GM06990 (cell line): ENCODE results near the gene DGKI.

ENCODE experiments used
- DNase-seq: peaks from one replicate; pipeline ENCODE4 v3.0.0-alpha.2; 2011; ENCODE audit not compliant: insufficient read length; ENCODE audit errors: extremely low read depth
- H3K27me3 ChIP-seq: replicated peaks from 2 replicates; pipeline ENCODE4 v1.6.0; 2011; ENCODE audit warnings: low read length; ENCODE audit not compliant: control insufficient read depth, insufficient read depth
- H3K36me3 ChIP-seq: 2 replicates; pipeline ENCODE4 v1.5.1; 2011; ENCODE audit warnings: low read length; ENCODE audit not compliant: control insufficient read depth, insufficient read depth
- H3K4me3 ChIP-seq: replicated peaks from 2 replicates; pipeline ENCODE4 v1.5.1; 2011; ENCODE audit warnings: low read depth, mild to moderate bottlenecking, control low read depth, low read length
- TF ChIP-seq, protein P1 (sequence below): IDR thresholded peaks from 2 replicates; pipeline ENCODE4 v1.5.1; 2011; ENCODE audit warnings: low read length, control low read depth, mild to moderate bottlenecking, inconsistent platforms; ENCODE audit not compliant: insufficient read depth, poor library complexity, severe bottlenecking

The DGKI gene

DNA sequence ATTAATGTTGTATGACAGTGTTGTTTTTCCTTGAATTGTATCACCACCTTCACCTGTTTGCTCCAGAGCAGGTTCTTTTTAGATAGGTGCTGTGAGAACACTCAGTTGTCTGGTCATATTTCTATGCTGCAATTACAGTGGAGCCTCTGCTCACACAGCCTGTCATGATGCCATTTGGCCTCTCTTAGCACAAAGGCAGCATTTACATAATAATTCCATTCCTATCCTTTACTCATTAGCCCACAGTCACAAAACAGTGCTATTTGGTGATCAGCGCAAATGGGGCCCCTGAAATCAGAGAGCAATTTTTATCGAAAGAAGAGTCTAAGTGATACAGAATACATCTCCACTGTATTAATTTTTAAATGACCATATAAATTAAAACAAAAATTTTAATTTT is 13.8 kb upstream of the DGKI start:
- Histone ChIP-seq H3K27me3 (no peaks in the 10 kb centered on the region), H3K4me3 (no peak overlapping the region), H3K36me3 (peaks cover 6% of the 10 kb centered on the region)
- TF ChIP-seq, protein P1, sequence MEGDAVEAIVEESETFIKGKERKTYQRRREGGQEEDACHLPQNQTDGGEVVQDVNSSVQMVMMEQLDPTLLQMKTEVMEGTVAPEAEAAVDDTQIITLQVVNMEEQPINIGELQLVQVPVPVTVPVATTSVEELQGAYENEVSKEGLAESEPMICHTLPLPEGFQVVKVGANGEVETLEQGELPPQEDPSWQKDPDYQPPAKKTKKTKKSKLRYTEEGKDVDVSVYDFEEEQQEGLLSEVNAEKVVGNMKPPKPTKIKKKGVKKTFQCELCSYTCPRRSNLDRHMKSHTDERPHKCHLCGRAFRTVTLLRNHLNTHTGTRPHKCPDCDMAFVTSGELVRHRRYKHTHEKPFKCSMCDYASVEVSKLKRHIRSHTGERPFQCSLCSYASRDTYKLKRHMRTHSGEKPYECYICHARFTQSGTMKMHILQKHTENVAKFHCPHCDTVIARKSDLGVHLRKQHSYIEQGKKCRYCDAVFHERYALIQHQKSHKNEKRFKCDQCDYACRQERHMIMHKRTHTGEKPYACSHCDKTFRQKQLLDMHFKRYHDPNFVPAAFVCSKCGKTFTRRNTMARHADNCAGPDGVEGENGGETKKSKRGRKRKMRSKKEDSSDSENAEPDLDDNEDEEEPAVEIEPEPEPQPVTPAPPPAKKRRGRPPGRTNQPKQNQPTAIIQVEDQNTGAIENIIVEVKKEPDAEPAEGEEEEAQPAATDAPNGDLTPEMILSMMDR: no peak
- DNase-seq: no peak

DNA sequence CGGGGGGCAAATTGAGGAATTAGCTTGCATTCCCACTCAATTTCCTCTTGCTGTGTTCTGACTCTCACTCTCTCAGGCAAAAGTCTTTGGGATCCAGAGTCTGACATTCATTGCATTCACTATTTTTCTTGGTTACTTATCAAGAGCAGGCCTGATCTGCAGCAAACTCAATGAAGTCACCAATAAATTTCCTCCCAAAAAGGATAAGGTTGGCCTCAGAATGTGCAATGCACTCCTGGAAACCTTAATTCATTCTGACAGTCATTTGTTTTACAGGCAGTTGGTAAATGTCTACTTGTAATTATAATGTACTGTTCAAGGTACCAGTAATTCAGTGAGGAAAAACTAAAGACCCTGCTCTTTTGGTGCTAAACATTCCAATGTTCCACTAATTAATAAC is 6.3 kb upstream of the DGKI start:
- TF ChIP-seq, protein P1: no peak
- no peaks in the 10 kb centered on the region for H3K27me3 ChIP-seq
- H3K4me3 ChIP-seq: no peak overlapping the region

DNA sequence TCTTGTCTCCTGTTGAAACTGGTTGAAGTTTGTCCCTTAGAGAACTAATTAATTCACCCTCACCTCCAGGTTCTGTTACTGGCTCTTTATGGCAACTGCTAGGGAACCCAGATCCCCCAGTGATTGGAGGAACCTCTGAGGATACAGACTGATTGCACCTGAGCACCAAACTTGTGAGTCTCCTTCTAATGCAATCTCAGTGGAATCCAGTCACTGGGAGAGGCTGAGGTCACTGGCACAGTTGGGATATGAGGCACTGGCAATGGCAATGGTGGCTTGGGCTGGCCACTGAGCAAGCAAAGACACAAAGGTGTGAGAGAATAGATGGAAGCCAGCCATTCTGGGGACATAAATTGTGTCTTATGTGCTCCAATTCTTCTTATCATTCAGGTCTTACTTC is 5.3 kb upstream of the DGKI start:
- TF ChIP-seq, protein P1: no peak
- no peak overlapping the region for H3K4me3 ChIP-seq
- no peaks in the 10 kb centered on the region for H3K27me3 ChIP-seq
- no peak for DNase-seq
- no peaks in the 10 kb centered on the region for H3K36me3 ChIP-seq

More for the DNA sequence above, 6.3 kb upstream of the DGKI start:
- no peak for DNase-seq
- no peaks in the 10 kb centered on the region for H3K36me3 ChIP-seq

DNA sequence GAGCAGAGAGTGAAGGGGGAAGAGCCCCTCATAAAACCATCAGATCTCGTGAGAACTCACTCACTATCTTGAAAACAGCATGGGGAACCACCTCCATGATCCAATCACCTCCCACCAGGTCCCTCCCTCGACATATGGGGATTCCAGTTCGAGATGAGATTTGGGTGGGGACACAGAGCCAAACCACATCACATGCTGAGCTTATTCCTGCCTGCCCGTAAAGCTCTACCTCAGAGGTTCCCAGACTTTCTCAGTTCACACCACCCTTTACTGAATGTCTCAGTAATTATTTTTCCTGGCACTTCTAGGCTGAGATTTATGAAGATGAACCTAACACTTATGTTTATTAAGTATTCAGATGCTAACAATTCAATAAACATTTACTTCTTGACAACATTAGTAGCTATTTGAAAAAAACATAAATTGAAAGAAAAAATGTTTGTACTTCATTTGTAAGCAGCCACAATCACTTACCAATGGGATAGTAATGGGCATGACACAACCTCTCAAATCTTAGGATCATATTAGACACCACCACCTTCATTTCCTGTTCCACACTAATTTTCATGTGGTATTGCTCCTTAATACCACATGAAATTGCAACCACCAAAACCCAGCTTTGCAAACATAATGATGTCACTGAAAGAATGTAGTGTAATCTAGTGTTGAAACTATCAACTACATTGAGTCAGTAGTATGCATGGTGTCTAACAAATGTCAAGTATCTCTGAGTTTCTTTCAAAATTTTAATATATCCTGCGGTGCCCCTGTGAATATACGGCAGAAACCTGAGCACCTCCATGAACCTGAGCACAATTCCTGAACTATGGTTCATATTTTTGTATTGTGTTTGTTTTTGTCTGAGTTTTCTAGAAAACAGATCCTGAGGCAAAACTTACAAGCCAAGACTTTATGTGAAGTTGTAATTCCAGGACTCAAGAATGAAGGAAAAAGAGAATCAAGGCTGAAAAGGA is 4.5 kb upstream of the DGKI start:
- no peaks in the 10 kb centered on the region for H3K27me3 ChIP-seq
- no peaks in the 10 kb centered on the region for H3K36me3 ChIP-seq
- H3K4me3 ChIP-seq: no peak overlapping the region
- TF ChIP-seq, protein P1: no peak
- DNase-seq: no peak

DNA sequence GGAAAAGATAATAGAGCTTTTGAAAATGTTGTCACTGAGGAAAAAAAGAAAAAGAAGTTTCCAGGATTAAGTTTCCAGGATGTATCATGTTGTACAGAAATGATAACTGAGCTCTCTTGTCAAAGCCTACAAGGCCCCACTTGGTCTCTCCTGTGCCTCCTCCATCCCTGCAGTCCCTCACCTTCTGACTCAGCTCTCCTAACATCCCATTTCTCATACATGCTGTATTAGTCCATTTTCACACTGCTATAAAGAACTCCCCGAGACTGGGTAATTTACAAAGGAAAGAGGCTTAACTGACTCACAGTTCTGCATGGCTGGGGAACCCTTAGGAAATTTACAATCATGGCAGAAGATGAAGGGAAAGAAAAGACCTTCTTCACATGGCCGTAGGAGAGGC is 3.8 kb upstream of the DGKI start:
- Histone ChIP-seq H3K36me3 (no peaks in the 10 kb centered on the region), H3K27me3 (no peaks in the 10 kb centered on the region), H3K4me3 (no peak overlapping the region)
- TF ChIP-seq, protein P1: no peak
- no peak for DNase-seq

DNA sequence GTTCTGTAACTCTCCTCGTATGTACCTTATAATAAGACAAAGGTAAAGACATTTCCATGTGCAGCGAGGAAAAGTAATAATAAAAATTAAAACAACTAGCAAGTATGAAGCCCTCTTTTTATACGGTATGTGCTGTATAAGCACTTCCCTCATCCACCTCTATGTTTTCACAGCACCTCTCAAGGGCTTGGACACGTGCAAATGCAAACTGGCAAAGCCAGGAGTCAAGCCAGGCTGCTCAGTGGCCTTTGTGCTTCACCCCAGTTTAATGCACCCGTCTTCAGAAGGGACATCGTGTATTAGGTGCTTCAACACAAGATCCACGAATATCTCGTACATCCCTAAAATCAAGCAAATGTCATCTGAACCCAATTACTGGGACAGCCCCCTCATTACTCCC is 1.3 kb upstream of the DGKI start:
- no peak overlapping the region for H3K4me3 ChIP-seq
- no peaks in the 10 kb centered on the region for H3K27me3 ChIP-seq
- H3K36me3 ChIP-seq: no peaks in the 10 kb centered on the region
- TF ChIP-seq, protein P1: no peak
- no peak for DNase-seq
